Measurements from ENCODE around the gene CCDC12.

The CCDC12 gene

DNA sequence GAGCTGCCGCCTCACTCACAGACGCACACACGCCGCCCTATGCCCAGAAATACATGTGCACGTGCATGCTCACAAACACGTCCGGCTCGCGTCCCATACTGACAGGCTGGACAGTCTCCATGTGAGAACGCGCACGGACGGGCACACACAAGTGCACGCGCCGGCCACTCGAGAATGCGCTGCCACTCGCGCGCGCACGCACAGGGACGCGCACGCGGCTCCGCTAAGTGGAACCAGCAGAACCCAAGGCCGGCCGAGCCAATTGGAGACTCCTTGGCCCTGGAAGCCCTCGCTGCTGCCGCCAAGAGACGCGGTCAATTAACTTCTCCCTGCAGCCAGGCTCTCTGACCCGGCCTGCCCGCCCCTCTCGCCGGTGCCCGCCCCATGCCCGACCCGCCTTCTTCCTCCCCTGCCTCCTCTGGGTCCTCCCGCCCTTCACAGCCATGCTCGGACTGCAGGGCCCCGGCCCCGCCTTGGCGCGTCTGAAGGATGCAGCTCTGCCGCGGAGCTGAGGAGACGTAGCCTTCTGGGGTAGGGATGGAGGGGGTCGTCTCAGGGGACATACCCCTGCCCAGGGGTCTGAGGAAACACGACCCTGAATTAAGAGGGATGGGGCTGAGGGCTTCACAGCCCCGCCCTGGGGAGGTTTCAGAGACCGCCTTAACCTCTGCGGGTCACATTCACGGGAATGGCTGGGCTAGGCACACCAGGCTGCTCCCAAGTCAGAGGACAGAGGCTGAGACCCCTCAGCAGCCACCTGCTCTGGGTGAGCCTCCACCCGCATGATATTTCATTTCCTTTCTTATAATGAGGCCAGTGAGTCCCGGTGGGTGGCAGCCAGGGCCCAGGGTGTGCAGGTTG lies 84.0 kb downstream of the CCDC12 start:
- peaks cover 56% of the 10 kb centered on the region for H3K27me3 ChIP-seq (ENCODE audit: control insufficient read depth, insufficient read depth, low read length)
- no peaks in the 10 kb centered on the region for H3K36me3 ChIP-seq (ENCODE audit: control insufficient read depth, insufficient read depth, low read length)
- peak overlapping the region; percentile 60 for H3K4me3 ChIP-seq (ENCODE audit: low read depth, low read length)
- H3K9ac ChIP-seq (ENCODE audit: low read length), result peak overlapping the region; percentile 17
- no peak overlapping the region for H3K27ac ChIP-seq (ENCODE audit: low read depth, low read length)
- H3K4me1 ChIP-seq (ENCODE audit: control insufficient read depth, insufficient read depth, low read length), result peaks cover 44% of the 10 kb centered on the region
- no peaks in the 10 kb centered on the region for H3K9me3 ChIP-seq (ENCODE audit: control insufficient read depth, insufficient read depth, low read depth, low read length)

DNA sequence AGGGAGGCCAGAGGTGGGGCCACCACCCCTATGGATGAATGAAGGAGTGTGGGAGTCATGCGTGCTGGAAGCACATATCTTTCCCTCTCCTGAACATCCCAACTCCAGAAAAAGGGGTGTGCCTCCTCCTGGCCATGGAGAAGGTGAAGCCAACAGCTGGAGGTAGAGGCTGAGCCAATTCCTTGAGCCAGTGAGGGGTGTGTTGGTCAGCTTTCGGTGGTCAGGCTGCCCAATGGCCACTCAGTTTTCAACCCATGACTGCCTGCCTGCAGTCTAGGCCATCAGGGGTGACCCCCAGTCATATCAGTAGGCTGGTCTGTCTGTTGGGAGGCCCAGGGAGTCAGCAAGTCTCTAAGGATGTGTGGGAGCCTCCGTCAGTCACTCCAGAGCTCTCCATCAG lies 85.4 kb downstream of the CCDC12 start:
- H3K4me3 ChIP-seq (ENCODE audit: low read depth, low read length), result no peak overlapping the region
- H3K27me3 ChIP-seq (ENCODE audit: control insufficient read depth, insufficient read depth, low read length), result peaks cover 66% of the 10 kb centered on the region
- no peak overlapping the region for H3K27ac ChIP-seq (ENCODE audit: low read depth, low read length)
- no peak overlapping the region for H3K9ac ChIP-seq (ENCODE audit: low read length)
- H3K36me3 ChIP-seq (ENCODE audit: control insufficient read depth, insufficient read depth, low read length), result no peaks in the 10 kb centered on the region
- no peaks in the 10 kb centered on the region for H3K9me3 ChIP-seq (ENCODE audit: control insufficient read depth, insufficient read depth, low read depth, low read length)
- H3K4me1 ChIP-seq (ENCODE audit: control insufficient read depth, insufficient read depth, low read length), result peaks cover 48% of the 10 kb centered on the region

DNA sequence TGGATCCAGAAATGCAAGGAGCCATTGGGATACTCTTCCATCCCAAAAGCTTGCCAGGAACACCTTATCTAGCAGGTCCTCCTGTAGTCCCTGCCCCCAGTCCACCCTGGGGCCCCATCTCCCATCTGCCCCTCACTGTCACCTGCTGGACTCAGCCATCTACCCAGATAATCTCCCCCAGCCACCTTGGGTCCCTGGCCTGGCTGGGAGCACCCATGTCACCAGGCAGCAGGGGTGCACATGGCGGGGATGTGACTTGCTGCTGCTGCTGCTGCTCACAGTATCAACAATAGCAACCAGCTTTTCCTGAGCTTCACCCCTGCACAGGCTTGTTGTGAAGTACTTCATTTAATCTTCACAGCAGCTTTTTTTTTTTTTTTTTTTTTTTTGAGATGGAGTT lies 86.4 kb downstream of the CCDC12 start:
- Histone ChIP-seq H3K36me3 (ENCODE audit: control insufficient read depth, insufficient read depth, low read length) (no peaks in the 10 kb centered on the region), H3K4me3 (ENCODE audit: low read depth, low read length) (no peak overlapping the region), H3K9ac (ENCODE audit: low read length) (no peak overlapping the region), H3K4me1 (ENCODE audit: control insufficient read depth, insufficient read depth, low read length) (peaks cover 56% of the 10 kb centered on the region), H3K9me3 (ENCODE audit: control insufficient read depth, insufficient read depth, low read depth, low read length) (no peaks in the 10 kb centered on the region), H3K27ac (ENCODE audit: low read depth, low read length) (no peak overlapping the region), H3K27me3 (ENCODE audit: control insufficient read depth, insufficient read depth, low read length) (peaks cover 76% of the 10 kb centered on the region)

DNA sequence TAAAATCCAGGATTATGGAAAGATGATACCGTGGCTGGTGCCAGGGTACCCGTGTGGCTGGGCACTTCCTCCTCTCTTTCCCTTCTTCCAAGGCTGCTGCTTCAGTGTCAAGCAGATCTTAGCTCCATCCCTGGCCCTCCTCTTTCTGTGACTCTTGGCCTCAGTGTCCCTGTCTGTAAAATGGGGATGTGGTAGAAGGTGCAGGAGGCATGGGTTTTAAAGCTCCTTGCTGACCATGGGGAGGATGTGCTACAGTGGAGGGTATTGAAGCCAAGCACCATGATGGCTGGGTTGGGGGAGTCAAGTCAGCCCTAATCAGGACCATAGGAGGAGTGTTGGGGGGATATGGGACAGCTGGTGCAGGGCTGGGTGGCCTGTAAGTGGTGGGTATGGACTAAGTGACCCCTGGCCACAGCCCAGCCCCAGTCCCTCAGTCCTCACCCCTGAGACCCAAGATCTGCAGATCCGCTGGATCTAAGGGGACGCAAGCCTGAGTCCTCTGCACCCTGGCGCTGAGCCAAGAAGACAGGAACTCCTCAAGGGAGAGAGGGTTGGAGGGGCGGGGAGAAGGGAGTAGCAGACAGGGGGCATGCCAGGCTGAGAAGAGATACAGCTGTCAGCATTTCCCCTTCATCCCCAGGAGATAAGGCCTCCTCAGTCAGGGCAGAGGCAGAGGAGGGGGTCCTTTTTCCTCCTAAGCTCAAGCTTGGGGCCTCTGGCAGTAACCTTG lies 87.0 kb downstream of the CCDC12 start:
- Histone ChIP-seq H3K9me3 (ENCODE audit: control insufficient read depth, insufficient read depth, low read depth, low read length) (no peaks in the 10 kb centered on the region), H3K27ac (ENCODE audit: low read depth, low read length) (no peak overlapping the region), H3K36me3 (ENCODE audit: control insufficient read depth, insufficient read depth, low read length) (no peaks in the 10 kb centered on the region), H3K27me3 (ENCODE audit: control insufficient read depth, insufficient read depth, low read length) (peaks cover 81% of the 10 kb centered on the region), H3K4me3 (ENCODE audit: low read depth, low read length) (no peak overlapping the region), H3K9ac (ENCODE audit: low read length) (no peak overlapping the region), H3K4me1 (ENCODE audit: control insufficient read depth, insufficient read depth, low read length) (peaks cover 62% of the 10 kb centered on the region)

DNA sequence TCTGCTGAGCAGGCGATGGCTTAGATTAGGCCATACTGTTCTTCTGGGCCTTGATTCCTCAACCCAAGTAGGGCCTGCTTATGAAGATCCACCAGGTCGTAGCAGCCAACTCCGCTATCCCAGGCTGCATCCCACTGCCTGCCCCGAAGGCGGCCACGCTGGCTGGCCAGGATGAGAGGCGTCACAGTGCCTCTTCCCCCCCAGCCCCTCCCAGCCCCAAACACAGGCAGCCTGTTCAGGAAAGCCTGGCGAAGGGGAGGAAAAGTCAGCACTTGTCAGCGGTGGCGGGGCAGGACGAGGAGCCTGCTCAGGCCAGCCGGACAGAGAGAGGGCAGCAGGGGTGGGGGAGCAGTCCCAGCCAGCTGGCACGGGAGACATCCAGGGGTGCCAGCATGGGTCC lies 87.8 kb downstream of the CCDC12 start:
- no peaks in the 10 kb centered on the region for H3K9me3 ChIP-seq (ENCODE audit: control insufficient read depth, insufficient read depth, low read depth, low read length)
- no peaks in the 10 kb centered on the region for H3K36me3 ChIP-seq (ENCODE audit: control insufficient read depth, insufficient read depth, low read length)
- H3K27ac ChIP-seq (ENCODE audit: low read depth, low read length), result peak overlapping the region; percentile 42; the same call in 1 of the 2 replicates
- H3K9ac ChIP-seq (ENCODE audit: low read length), result peak overlapping the region; percentile 41
- H3K27me3 ChIP-seq (ENCODE audit: control insufficient read depth, insufficient read depth, low read length), result peaks cover 84% of the 10 kb centered on the region
- peak overlapping the region; percentile 23; the same call in 1 of the 2 replicates for H3K4me3 ChIP-seq (ENCODE audit: low read depth, low read length)
- peaks cover 70% of the 10 kb centered on the region for H3K4me1 ChIP-seq (ENCODE audit: control insufficient read depth, insufficient read depth, low read length)

DNA sequence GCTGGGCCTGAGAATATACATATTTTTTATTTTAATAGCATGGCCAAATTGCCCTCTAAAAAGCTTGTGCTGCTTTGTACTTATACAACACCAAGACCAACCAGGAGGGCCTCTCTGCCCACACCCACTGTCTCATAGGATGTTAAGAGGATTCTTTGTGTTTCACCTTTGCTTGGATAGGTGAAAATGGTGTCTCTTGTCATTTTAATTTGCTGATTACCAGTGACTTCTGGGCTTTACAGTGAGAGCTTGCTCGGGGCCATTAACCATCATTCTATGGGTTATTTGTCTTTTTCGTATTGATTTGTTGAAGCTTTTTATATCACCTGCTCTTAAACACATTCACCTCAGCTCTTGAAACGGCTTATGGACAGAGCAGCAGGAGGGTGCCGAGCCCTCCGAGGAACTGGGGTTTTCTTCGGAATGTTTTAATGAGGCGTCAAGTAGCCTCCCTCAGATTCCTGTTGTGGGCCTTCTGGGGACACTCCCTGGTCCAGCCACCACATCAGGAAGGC lies 88.5 kb downstream of the CCDC12 start:
- Histone ChIP-seq H3K9ac (ENCODE audit: low read length) (no peak overlapping the region), H3K4me3 (ENCODE audit: low read depth, low read length) (peak overlapping the region; percentile 23; the same call in 1 of the 2 replicates), H3K36me3 (ENCODE audit: control insufficient read depth, insufficient read depth, low read length) (no peaks in the 10 kb centered on the region), H3K4me1 (ENCODE audit: control insufficient read depth, insufficient read depth, low read length) (peaks cover 68% of the 10 kb centered on the region), H3K27me3 (ENCODE audit: control insufficient read depth, insufficient read depth, low read length) (peaks cover 82% of the 10 kb centered on the region), H3K27ac (ENCODE audit: low read depth, low read length) (peak overlapping the region; percentile 42; the same call in 1 of the 2 replicates), H3K9me3 (ENCODE audit: control insufficient read depth, insufficient read depth, low read depth, low read length) (no peaks in the 10 kb centered on the region)

DNA sequence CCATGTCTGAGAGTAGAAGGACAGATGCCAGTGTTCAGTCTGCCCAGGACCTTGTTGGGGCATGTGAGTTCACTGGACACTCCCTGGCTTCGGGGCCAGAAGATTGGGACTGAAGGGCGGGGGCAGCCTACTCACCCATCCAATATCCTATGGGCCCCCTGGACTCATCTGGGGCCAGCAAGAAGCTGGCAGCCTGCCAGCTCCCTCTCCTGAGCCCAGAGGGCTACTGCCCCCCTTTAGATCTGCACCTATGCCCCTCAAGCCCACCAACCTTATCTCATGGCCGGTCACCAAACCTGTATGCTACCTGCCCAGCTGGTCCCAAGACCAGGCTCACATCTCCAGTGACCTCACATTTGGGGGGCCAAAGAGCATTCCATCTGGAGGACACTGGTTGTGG lies 90.9 kb downstream of the CCDC12 start:
- Histone ChIP-seq H3K4me1 (ENCODE audit: control insufficient read depth, insufficient read depth, low read length) (peaks cover 55% of the 10 kb centered on the region), H3K36me3 (ENCODE audit: control insufficient read depth, insufficient read depth, low read length) (no peaks in the 10 kb centered on the region), H3K4me3 (ENCODE audit: low read depth, low read length) (no peak overlapping the region), H3K27me3 (ENCODE audit: control insufficient read depth, insufficient read depth, low read length) (peaks cover 78% of the 10 kb centered on the region), H3K27ac (ENCODE audit: low read depth, low read length) (no peak overlapping the region), H3K9me3 (ENCODE audit: control insufficient read depth, insufficient read depth, low read depth, low read length) (no peaks in the 10 kb centered on the region), H3K9ac (ENCODE audit: low read length) (no peak overlapping the region)

DNA sequence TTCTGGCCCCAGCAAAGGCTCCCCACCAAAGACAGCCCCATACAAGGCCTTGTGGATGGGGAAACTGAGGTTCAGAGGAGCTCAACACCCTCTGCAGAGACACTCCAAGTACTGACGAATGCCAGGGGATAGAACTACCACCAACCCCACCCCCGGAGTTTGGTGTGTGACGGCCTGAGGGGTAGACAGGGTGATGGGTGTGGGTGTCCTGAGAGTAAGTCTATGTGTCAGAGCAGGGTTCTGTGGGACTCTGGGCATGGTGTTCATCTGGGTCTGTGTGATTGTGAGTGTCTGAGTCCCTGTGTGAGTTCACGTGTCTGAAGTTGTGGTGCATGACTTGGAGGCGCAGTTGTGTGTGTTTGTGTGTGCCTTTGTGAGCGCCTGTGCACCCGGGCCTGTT lies 91.6 kb downstream of the CCDC12 start:
- Histone ChIP-seq H3K27me3 (ENCODE audit: control insufficient read depth, insufficient read depth, low read length) (peaks cover 78% of the 10 kb centered on the region), H3K36me3 (ENCODE audit: control insufficient read depth, insufficient read depth, low read length) (no peaks in the 10 kb centered on the region), H3K4me3 (ENCODE audit: low read depth, low read length) (peak overlapping the region; percentile 59; the same call in 1 of the 2 replicates), H3K4me1 (ENCODE audit: control insufficient read depth, insufficient read depth, low read length) (peaks cover 52% of the 10 kb centered on the region), H3K9ac (ENCODE audit: low read length) (no peak overlapping the region), H3K9me3 (ENCODE audit: control insufficient read depth, insufficient read depth, low read depth, low read length) (no peaks in the 10 kb centered on the region), H3K27ac (ENCODE audit: low read depth, low read length) (no peak overlapping the region)

DNA sequence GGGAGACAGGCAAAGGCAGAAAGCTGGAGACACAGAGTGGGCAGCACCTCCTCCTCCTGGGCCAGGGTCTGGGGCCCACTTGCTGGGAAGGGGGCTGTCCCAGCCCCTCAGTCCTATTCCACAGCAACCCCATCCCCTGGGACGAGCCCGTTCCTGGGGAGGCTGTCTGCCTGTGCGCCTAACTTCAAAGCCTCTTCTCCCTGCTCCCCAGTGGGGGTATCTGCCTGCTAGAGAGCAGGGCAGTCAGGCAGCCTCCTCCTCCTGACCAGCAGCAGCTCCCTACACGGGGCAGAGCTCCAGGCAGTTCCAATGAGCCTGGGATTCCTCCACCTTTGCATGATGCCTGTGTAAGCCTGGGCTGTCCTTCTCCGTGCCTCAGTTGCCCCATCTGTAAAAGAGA lies 92.1 kb downstream of the CCDC12 start:
- peak overlapping the region; percentile 59 for H3K4me3 ChIP-seq (ENCODE audit: low read depth, low read length)
- no peaks in the 10 kb centered on the region for H3K36me3 ChIP-seq (ENCODE audit: control insufficient read depth, insufficient read depth, low read length)
- peaks cover 47% of the 10 kb centered on the region for H3K4me1 ChIP-seq (ENCODE audit: control insufficient read depth, insufficient read depth, low read length)
- H3K27me3 ChIP-seq (ENCODE audit: control insufficient read depth, insufficient read depth, low read length), result peaks cover 78% of the 10 kb centered on the region
- H3K9ac ChIP-seq (ENCODE audit: low read length), result peak overlapping the region; percentile 19
- H3K9me3 ChIP-seq (ENCODE audit: control insufficient read depth, insufficient read depth, low read depth, low read length), result no peaks in the 10 kb centered on the region
- no peak overlapping the region for H3K27ac ChIP-seq (ENCODE audit: low read depth, low read length)

DNA sequence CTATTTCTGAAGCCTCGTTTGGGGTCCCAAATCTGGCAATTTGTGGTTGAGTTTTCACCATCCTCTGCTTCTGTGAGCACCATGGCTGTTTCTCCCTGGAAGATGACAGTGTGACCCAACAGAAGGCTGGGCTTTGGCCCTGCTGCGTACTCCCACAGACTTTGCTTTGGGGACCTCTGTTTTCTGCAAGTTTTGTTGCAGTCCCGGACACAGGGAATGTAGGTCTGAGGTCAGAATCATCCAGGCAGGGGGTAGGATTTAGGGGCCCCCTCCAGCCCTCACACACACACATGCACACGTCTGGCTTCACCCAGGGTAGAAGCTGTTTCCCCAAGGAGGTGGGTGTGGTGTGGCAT lies 92.7 kb downstream of the CCDC12 start:
- Histone ChIP-seq H3K4me1 (ENCODE audit: control insufficient read depth, insufficient read depth, low read length) (peaks cover 44% of the 10 kb centered on the region), H3K27ac (ENCODE audit: low read depth, low read length) (no peak overlapping the region), H3K9ac (ENCODE audit: low read length) (peak overlapping the region; percentile 49), H3K9me3 (ENCODE audit: control insufficient read depth, insufficient read depth, low read depth, low read length) (no peaks in the 10 kb centered on the region), H3K4me3 (ENCODE audit: low read depth, low read length) (peak overlapping the region; percentile 59), H3K27me3 (ENCODE audit: control insufficient read depth, insufficient read depth, low read length) (peaks cover 78% of the 10 kb centered on the region), H3K36me3 (ENCODE audit: control insufficient read depth, insufficient read depth, low read length) (no peaks in the 10 kb centered on the region)
